Activated naive CD4-positive, alpha-beta T cell treated with Interleukin-2 at 50 U/mL for 16 hours (primary cell): ENCODE measurements around the gene RPS27.

Experiments used
- DNase-seq: peaks from one replicate; pipeline ENCODE4 v3.0.0-alpha.2; 2020

The RPS27 gene

GRCh38 chr1:153990468-153991150, at the start of gene RPS27:
TSS of gene RPS27 (plus strand) at chr1:153990762. CDS start at chr1:153990797, 35 bp downstream.
- DNase-seq: peak; percentile 87

GRCh38 chr1:153941826-153942725, 48.5 kb upstream of the RPS27 start:
- DNase-seq: no peak

DNA sequence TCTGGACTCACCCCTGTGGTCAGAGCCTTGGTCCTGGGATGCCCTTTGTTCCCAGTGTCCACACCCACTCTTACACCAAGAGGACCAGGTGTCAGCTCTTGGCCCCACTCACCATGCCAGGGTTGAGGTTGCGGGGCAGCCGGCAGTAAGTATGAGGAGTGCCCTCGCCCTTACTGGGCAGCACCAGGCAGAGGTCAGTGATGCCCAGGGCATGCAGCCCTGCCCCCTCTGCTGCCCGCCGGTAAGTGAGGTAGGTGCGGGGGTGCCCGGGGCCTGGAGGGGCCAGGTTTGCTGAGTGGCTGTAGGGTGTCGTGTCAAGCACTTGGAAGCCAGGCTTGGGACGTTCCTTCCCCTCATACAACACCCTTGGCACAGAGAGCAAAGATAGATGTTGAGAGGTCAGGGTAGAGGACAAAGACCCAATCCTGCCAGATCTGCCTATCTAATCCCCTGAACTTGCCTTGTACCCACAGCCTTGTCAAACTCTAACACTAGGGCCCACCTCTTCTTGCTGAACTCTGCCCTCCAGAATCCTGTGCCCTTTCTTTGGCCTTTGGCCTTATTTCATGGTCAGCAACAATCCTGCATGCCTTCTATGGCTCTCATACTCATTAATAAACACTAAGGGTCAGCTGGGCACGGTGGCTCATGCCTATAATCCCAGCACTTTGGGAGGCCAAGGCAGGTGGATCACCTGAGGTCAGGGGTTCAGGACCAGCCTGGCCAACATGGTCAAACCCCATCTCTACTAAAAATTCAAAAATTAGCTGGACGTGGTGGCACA, 47.6 kb upstream of the RPS27 start:
- no peak for DNase-seq

DNA sequence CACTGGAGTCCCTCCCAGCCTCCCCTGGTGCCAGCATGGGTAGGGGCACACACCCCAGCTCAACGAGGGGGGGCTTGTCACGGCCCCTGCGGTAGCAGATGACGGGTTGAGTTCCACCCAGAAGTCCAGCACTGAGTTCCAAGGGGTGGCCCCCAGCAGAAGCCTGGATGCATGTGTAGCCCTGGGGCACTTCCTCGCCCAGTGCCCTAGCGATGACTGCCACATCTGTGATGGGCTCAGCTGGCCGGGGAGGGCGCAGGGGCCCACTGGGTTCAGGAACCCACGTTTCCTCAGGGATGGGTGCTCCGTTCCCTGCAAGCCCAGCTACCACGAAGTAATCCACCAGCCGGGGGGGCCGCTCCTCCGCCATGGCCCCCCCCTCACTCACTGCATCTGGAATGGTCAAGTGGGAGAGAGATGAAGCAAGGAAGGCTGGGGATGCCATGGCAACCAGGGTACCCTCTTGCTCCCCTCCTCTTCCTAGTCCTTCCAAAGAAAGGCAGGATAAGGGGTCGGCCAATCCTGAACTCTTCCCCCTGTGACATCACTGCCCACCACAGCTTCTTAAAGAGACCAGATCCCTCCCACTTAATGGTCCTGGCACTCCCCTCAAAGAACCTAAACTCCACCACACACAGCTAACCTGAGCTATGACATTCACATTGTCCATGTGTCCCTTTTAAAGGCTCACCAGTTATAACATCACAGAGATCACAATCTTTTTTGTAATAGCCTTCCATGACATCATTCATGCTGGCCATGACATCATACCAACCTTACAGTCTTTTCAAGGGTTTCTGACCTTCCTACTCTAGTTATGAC, 46.3 kb upstream of the RPS27 start:
- DNase-seq: no peak

DNA sequence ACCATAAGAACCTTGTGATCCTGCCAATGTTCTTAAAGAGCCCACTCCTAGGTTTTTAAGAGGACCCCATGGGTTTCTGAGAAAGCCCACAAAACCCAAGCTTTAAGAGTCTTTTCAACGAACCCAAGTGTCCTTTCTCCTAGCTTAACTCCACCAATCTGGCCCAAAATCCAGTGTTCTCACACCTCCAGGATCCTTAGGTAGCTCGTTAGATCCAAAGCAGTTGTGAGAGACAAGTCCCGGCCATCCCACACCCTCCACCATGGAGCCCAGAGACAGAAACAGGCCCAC, 45.8 kb upstream of the RPS27 start:
- DNase-seq: no peak

DNA sequence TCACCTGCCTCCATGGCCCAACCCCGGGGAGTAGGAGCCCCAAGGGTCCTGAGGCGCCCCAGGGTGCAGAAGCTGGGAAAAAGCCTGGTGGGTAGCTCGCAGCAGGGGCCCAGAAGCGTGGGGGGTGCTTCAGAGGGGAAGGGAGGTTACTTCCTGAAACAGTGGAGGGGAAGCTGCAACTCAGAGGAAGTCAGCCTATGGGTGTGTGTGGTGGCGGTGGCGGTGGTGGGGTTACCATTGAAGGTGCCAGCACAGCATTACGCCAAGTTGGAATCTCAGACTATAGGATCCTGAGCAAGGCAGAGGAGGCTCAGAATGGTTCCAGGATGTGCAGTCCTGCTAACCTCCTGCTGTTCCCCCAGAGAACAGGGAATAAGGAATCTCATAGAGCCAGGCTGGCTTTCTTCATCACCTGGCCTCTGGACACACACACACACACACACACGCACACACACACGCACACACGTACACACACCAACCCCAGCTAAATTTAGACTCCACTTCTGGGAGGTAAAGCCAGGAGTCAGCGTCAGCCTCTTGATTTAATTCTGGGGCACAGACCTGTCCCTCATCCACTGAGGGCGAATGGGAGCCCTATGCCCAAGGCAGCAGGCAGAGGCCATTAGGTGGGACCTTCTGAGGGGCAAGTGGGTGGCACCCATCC, 45.3 kb upstream of the RPS27 start:
- peak; percentile 76 for DNase-seq

GRCh38 chr1:153945795-153946621, 44.6 kb upstream of the RPS27 start:
- peak; percentile 71 for DNase-seq

DNA sequence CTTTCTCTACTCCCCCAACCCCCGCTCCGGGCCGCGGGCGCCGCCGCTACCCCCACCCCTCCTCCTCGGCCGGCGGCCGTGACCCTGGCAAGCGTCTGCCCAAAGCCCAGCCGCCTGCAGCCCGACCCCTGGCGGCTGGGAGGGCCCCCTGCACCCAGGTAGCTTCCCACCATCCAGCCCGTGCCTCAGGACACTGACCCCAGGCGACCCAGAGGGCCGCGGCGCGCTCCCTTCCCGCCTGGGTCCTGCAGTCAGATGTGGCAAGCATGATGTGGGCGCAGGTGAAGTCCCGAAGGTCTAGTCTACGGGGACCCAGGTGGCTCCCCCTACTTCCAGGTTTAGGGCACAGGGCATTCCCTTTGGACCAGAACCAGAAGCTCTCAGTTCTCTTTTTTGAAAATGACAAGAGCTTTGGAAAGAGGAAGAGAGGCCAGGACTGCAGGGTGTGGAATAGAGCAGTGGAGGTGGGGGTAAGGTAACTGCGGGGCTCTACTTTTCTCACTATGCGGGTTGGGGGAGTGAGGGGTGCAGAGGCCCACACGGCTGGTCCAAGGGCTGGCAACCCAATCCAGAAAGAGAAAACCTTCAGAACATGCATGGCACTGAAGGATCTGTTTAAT, 43.8 kb upstream of the RPS27 start, which contains the start of gene DENND4B:
DENND4B (minus strand) TSS at position 97 of the 620 bp plus-strand sequence. CDS start 2,344 bp downstream, outside the sequence.
- DNase-seq: peak; percentile 79

GRCh38 chr1:153951183-153951582, 39.4 kb upstream of the RPS27 start:
- DNase-seq: no peak

- no peak for DNase-seq
These were observed 38.8 kb upstream of the RPS27 start for GRCh38 chr1:153951801-153952200.

GRCh38 chr1:153953859-153954365, 36.6 kb upstream of the RPS27 start:
- no peak for DNase-seq

DNA sequence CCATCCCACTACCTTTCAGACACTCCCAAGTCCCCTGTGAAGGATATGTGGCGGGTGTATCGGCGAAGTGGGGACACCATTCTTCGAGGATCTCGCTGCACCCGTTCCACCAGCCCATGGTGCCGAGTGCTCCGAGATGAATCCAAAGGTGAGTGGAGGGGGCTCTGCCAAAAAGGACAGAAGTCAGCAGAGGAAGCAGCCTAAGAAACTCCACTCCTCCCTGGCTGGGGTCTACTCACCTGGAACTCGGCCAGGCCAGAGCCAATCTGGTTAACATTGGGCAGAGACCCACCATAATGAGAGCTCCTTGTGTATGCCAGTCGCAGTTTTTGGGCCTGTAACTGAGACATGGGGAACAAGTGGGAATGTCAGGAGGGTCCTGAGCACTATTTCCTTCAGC, 35.7 kb upstream of the RPS27 start:
- no peak for DNase-seq

DNA sequence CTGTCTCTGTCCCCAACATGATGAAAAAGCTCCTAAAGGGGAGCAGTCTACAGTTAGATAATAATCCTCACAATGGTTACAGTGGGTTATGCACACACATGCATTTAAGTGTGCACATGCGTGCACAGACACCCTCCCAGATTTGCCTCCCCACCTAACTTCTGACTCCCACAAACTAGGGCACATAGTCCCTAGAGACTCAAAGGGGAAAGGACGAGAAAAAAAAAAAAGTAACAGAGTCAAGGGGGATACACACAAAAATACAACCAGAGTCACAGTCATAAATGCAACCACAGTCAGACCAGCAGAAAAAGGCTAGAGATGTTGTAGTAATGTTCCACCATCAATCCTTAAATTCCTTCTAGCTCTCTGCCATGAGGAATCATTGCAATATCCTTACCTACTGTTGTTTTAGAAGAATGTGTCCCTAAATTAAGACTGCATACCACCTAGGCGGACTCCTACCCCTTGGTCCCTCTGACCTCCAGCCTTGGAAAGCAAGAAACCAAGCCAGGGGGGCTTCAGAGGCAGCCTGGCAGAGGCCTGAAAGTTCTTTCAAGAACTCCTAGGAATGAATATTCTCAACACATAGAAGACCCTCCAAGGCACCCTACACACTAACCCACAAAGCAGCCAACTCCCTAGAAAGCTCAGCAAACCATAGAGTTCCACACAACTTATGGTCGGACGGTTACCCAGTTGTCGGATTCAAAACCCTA, 33.4 kb upstream of the RPS27 start:
- no peak for DNase-seq

GRCh38 chr1:153957744-153958110, 32.8 kb upstream of the RPS27 start:
- peak; percentile 43 for DNase-seq

GRCh38 chr1:153958111-153958960, 32.2 kb upstream of the RPS27 start, which contains the start of gene CRTC2:
TSS of gene CRTC2 (minus strand) at chr1:153958612. CDS start at chr1:153958497, 115 bp downstream.
- DNase-seq: peak; percentile 98

DNA sequence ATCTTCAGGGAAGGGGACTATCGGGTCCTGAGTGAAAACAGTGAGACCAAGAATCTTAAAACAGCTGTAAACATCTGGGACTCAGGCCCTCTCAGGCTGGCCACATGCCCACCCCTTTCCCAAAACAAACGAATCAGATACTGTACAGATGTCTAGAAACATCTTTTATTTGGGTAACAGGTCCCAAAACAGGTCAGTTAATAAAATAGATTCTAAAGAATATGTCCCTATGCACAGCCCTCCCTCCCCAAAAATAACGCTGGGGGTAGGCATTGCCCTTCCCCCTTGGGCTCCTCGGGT, 31.7 kb upstream of the RPS27 start:
- no peak for DNase-seq

DNA sequence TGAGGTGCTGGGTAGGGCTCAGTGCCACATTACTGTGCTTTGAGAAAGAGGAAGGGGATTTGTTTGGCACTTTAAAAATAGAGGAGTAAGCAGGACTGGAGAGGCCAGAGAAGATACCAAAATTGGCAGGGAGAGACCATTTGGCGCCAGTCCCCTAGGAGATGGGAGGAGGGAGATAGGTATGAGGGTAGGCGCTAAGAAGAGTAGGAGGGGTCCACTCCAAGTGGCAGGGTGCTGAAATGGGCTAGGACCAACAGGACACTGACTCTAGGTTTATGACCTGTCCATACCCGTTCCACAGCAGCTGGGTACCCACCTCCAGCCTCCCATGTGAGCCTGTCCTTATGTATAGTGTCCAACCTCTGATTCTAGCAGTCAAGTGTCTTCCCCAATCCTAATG, 31.1 kb upstream of the RPS27 start:
- DNase-seq: no peak

DNA sequence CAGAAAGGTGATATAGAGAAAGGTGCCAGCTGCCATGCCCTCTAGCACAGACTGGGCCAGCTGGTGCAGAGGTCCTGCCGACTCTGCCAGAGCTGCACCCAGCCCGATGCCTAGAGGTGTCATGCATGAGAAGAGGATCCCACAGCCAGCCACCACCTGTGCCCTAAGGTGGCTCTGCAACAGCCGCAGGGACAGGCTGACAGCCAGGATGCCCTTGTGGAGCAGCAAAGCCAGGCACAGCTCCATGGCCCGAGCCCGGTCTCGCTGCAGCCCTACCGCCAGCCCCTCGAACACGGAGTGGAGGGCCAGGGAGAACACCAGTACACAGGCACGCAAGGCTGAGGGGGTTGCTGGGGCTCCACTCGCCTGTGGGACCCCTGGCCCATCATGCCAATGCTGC, 30.4 kb upstream of the RPS27 start:
- DNase-seq: no peak

DNA sequence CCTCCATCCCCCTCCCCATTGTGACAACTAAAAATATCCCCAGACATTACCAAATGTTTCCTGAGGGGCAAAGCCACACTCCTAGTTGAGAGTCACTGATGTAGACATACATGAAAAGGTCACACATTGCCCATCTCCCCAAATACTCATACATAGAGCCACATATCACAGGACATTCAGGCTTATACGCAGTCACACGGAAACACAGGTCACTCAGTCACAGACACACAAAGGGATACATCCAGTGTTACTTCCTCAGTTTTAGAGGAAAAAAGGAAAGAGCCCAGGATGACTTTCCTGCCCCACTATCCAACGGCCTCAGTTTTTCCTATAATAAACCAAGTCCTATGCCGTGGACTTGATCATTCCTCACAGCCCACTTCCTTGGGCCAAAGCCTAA, 29.1 kb upstream of the RPS27 start:
- DNase-seq: no peak
